Activated CD8-positive, alpha-beta memory T cell treated with anti-CD3 and anti-CD28 coated beads, Interleukin-2, amount 50 U/mL, for 48 hours (primary cell): ENCODE data around the gene CCDC198.

ENCODE experiments used
- DNase-seq: peaks from one replicate; pipeline ENCODE4 v3.0.0-alpha.2; 2020

Gene CCDC198

GRCh38 chr14:57493467-57494181, at the start of gene CCDC198:
Gene CCDC198, minus strand, starts transcription at chr14:57493857. Its CDS starts 142 bp downstream, at chr14:57493715.
- DNase-seq: no peak

- DNase-seq: no peak
Measured at GRCh38 chr14:57533214-57533613, 39.6 kb upstream of the CCDC198 start.

GRCh38 chr14:57530571-57530970, 36.9 kb upstream of the CCDC198 start:
- no peak for DNase-seq

GRCh38 chr14:57526942-57527341, 33.3 kb upstream of the CCDC198 start:
- DNase-seq: no peak

- DNase-seq: no peak
Measured at GRCh38 chr14:57519043-57519442, 25.4 kb upstream of the CCDC198 start.

- DNase-seq: no peak
Measured at GRCh38 chr14:57512220-57512619, 18.6 kb upstream of the CCDC198 start.

- no peak for DNase-seq
Measured at GRCh38 chr14:57508756-57509155, 15.1 kb upstream of the CCDC198 start.

- DNase-seq: no peak
Measured at GRCh38 chr14:57502586-57503254, 9.1 kb upstream of the CCDC198 start.

GRCh38 chr14:57501039-57501557, 7.4 kb upstream of the CCDC198 start:
- no peak for DNase-seq

GRCh38 chr14:57498659-57499058, 5.0 kb upstream of the CCDC198 start:
- no peak for DNase-seq

- no peak for DNase-seq
Measured at GRCh38 chr14:57498035-57498434, 4.4 kb upstream of the CCDC198 start.

- DNase-seq: no peak
Measured at GRCh38 chr14:57495416-57495815, 1.8 kb upstream of the CCDC198 start.

- no peak for DNase-seq
Measured at GRCh38 chr14:57492859-57493258, 798 bp downstream of the CCDC198 start.

GRCh38 chr14:57491640-57492039, 2.0 kb downstream of the CCDC198 start:
- no peak for DNase-seq

- no peak for DNase-seq
Measured at GRCh38 chr14:57487771-57488170, 5.9 kb downstream of the CCDC198 start.

- DNase-seq: no peak
Measured at GRCh38 chr14:57486767-57487379, 6.8 kb downstream of the CCDC198 start.

GRCh38 chr14:57485635-57486034, 8.0 kb downstream of the CCDC198 start:
- DNase-seq: no peak

GRCh38 chr14:57482120-57482519, 11.5 kb downstream of the CCDC198 start:
- DNase-seq: no peak

- no peak for DNase-seq
Measured at GRCh38 chr14:57480051-57480450, 13.6 kb downstream of the CCDC198 start.

GRCh38 chr14:57479197-57479596, 14.5 kb downstream of the CCDC198 start:
- DNase-seq: no peak

- no peak for DNase-seq
Measured at GRCh38 chr14:57478050-57478449, 15.6 kb downstream of the CCDC198 start.

GRCh38 chr14:57470909-57471308, 22.7 kb downstream of the CCDC198 start:
- DNase-seq: no peak

GRCh38 chr14:57464008-57464730, 29.5 kb downstream of the CCDC198 start:
- DNase-seq: no peak
